ENCODE results near the gene HEY2. TPM values are rescaled to one million over a fixed set of nuclear protein-coding genes. Genes with fewer than 3 reads are reported as not detected.
A peak's percentile ranks its signal among the peaks of the same experiment; 100 is the strongest.

HEY2 gene
- total and polyA plus RNA-seq, 5 experiments from 2014 or later, result 0.18 to 0.60 (median 0.32) TPM

- H3K4me1 Mint-ChIP-seq, result no peaks in the 10 kb centered on the region
- POLR2A ChIA-PET, result no interaction called here
- no peak overlapping the region for H3K4me3 Mint-ChIP-seq
- no peaks in the 10 kb centered on the region for H3K9me3 Mint-ChIP-seq
- H3K27me3 Mint-ChIP-seq, result peaks cover 11 to 29% (median 19%) of the 10 kb centered on the region in 5 donors
- no peaks in the 10 kb centered on the region for H3K36me3 Mint-ChIP-seq
- H3K27ac Mint-ChIP-seq, result no peak overlapping the region
- ATAC-seq, result no peak
- no peak for DNase-seq
These were observed 20.7 kb upstream of the HEY2 start for GRCh38 chr6:125728739-125729138.

- POLR2A ChIA-PET, result no interaction called here
- Mint-ChIP-seq H3K4me3 (no peak overlapping the region), H3K36me3 (no peaks in the 10 kb centered on the region), H3K4me1 (no peaks in the 10 kb centered on the region), H3K9me3 (no peaks in the 10 kb centered on the region), H3K27me3 (peaks cover 10 to 28% (median 17%) of the 10 kb centered on the region in 5 donors), H3K27ac (no peak overlapping the region)
- ATAC-seq (no peak), DNase-seq (no peak)
These were observed 19.4 kb upstream of the HEY2 start for GRCh38 chr6:125729983-125730382.

GRCh38 chr6:125732398-125732797 is 17.0 kb upstream of the HEY2 start:
- POLR2A ChIA-PET, result no interaction called here
- Mint-ChIP-seq H3K9me3 (no peaks in the 10 kb centered on the region), H3K27ac (no peak overlapping the region), H3K4me1 (no peaks in the 10 kb centered on the region), H3K4me3 (no peak overlapping the region), H3K27me3 (peaks cover 15 to 35% (median 24%) of the 10 kb centered on the region in 5 donors), H3K36me3 (no peaks in the 10 kb centered on the region)
- DNase-seq, result no peak
- peak in 1 of 2 donors; percentile 25 for ATAC-seq

GRCh38 chr6:125733516-125734300 is 15.7 kb upstream of the HEY2 start:
- peaks cover 17 to 43% (median 29%) of the 10 kb centered on the region in 5 donors for H3K27me3 Mint-ChIP-seq
- no peak overlapping the region for H3K27ac Mint-ChIP-seq
- no peak overlapping the region for H3K4me3 Mint-ChIP-seq
- POLR2A ChIA-PET, result no interaction called here
- no peak for DNase-seq
- H3K9me3 Mint-ChIP-seq, result no peaks in the 10 kb centered on the region
- no peaks in the 10 kb centered on the region for H3K4me1 Mint-ChIP-seq
- no peaks in the 10 kb centered on the region for H3K36me3 Mint-ChIP-seq
- ATAC-seq, result no peak

- no peak for DNase-seq
- no peaks in the 10 kb centered on the region for H3K4me1 Mint-ChIP-seq
- ATAC-seq, result no peak
- no peaks in the 10 kb centered on the region for H3K9me3 Mint-ChIP-seq
- peaks cover 9 to 39% (median 22%) of the 10 kb centered on the region in 5 donors for H3K27me3 Mint-ChIP-seq
- POLR2A ChIA-PET, result no interaction called here
- H3K36me3 Mint-ChIP-seq, result no peaks in the 10 kb centered on the region
- H3K27ac Mint-ChIP-seq, result no peak overlapping the region
- H3K4me3 Mint-ChIP-seq, result no peak overlapping the region
These were observed 11.2 kb upstream of the HEY2 start for GRCh38 chr6:125738276-125738675.

- POLR2A ChIA-PET, result no interaction called here
- H3K4me3 Mint-ChIP-seq, result no peak overlapping the region
- DNase-seq (no peak), ATAC-seq (no peak)
- no peaks in the 10 kb centered on the region for H3K4me1 Mint-ChIP-seq
- no peak overlapping the region for H3K27ac Mint-ChIP-seq
- H3K36me3 Mint-ChIP-seq, result no peaks in the 10 kb centered on the region
- peaks cover 7 to 32% (median 19%) of the 10 kb centered on the region in 5 donors for H3K27me3 Mint-ChIP-seq
- H3K9me3 Mint-ChIP-seq, result no peaks in the 10 kb centered on the region
These were observed 10.1 kb upstream of the HEY2 start for GRCh38 chr6:125739364-125739763.

- H3K4me1 Mint-ChIP-seq, result peaks cover 3 to 4% (median 4%) of the 10 kb centered on the region in 4 donors
- no peaks in the 10 kb centered on the region for H3K36me3 Mint-ChIP-seq
- ATAC-seq, result no peak
- no peak overlapping the region for H3K27ac Mint-ChIP-seq
- no peak overlapping the region for H3K4me3 Mint-ChIP-seq
- no peaks in the 10 kb centered on the region for H3K9me3 Mint-ChIP-seq
- H3K27me3 Mint-ChIP-seq, result peaks cover 8 to 36% (median 22%) of the 10 kb centered on the region in 5 donors
- no peak for DNase-seq
- POLR2A ChIA-PET, result no interaction called here
These were observed 8.1 kb upstream of the HEY2 start for GRCh38 chr6:125741336-125741735.

- no peak for ATAC-seq
- no peak overlapping the region for H3K27ac Mint-ChIP-seq
- POLR2A ChIA-PET, result no interaction called here
- DNase-seq, result no peak
- H3K36me3 Mint-ChIP-seq, result no peaks in the 10 kb centered on the region
- peaks cover 9 to 11% (median 10%) of the 10 kb centered on the region in 4 donors for H3K4me1 Mint-ChIP-seq
- H3K4me3 Mint-ChIP-seq, result no peak overlapping the region
- peaks cover 13 to 34% (median 24%) of the 10 kb centered on the region in 5 donors for H3K27me3 Mint-ChIP-seq
- no peaks in the 10 kb centered on the region for H3K9me3 Mint-ChIP-seq
These were observed 7.4 kb upstream of the HEY2 start for GRCh38 chr6:125742024-125742423.

GRCh38 chr6:125742464-125743120 is 6.8 kb upstream of the HEY2 start:
- Mint-ChIP-seq H3K36me3 (no peaks in the 10 kb centered on the region), H3K27me3 (peaks cover 10 to 30% (median 21%) of the 10 kb centered on the region in 5 donors), H3K9me3 (no peaks in the 10 kb centered on the region), H3K4me3 (no peak overlapping the region), H3K27ac (no peak overlapping the region), H3K4me1 (peaks cover 10 to 13% (median 11%) of the 10 kb centered on the region in 4 donors)
- POLR2A ChIA-PET, result no interaction called here
- ATAC-seq, result no peak
- no peak for DNase-seq

GRCh38 chr6:125743604-125744003 is 5.8 kb upstream of the HEY2 start:
- Mint-ChIP-seq H3K4me3 (no peak overlapping the region), H3K27me3 (peaks cover 10 to 30% (median 15%) of the 10 kb centered on the region in 5 donors), H3K27ac (no peak overlapping the region), H3K9me3 (no peaks in the 10 kb centered on the region), H3K36me3 (no peaks in the 10 kb centered on the region), H3K4me1 (peaks cover 11 to 21% (median 18%) of the 10 kb centered on the region in 4 donors)
- POLR2A ChIA-PET, result no interaction called here
- no peak for ATAC-seq
- DNase-seq, result no peak

GRCh38 chr6:125745281-125746018 is 4.0 kb upstream of the HEY2 start:
- ATAC-seq (no peak), DNase-seq (no peak)
- H3K36me3 Mint-ChIP-seq, result no peaks in the 10 kb centered on the region
- H3K4me1 Mint-ChIP-seq, result peaks cover 14 to 33% (median 30%) of the 10 kb centered on the region in 4 donors
- H3K9me3 Mint-ChIP-seq, result no peaks in the 10 kb centered on the region
- POLR2A ChIA-PET, result interaction anchor here (1.0 to 1.6 kb wide), 2 partner anchors 45 to 444 kb away, joined by 3 to 8 read pairs; partner anchors contain the start of gene NCOA7
- no peak overlapping the region for H3K27ac Mint-ChIP-seq
- H3K27me3 Mint-ChIP-seq, result peaks cover 16 to 34% (median 25%) of the 10 kb centered on the region in 5 donors
- peak overlapping the region in 1 of 10 donors; percentile 3 for H3K4me3 Mint-ChIP-seq

GRCh38 chr6:125746019-125746414 is 3.4 kb upstream of the HEY2 start:
- H3K36me3 Mint-ChIP-seq, result no peaks in the 10 kb centered on the region
- H3K27me3 Mint-ChIP-seq, result peaks cover 19 to 37% (median 30%) of the 10 kb centered on the region in 5 donors
- peak overlapping the region in 8 of 10 donors; percentile 84 to 97 (median 94) for H3K27ac Mint-ChIP-seq
- POLR2A ChIA-PET, result interaction anchor here (1.0 to 1.6 kb wide), 2 partner anchors 44 to 445 kb away, joined by 3 to 8 read pairs; partner anchors contain the start of gene NCOA7
- H3K9me3 Mint-ChIP-seq, result no peaks in the 10 kb centered on the region
- H3K4me3 Mint-ChIP-seq, result peak overlapping the region; percentile 86 to 98 (median 89)
- H3K4me1 Mint-ChIP-seq, result peaks cover 17 to 37% (median 34%) of the 10 kb centered on the region in 4 donors
- no peak for ATAC-seq
- no peak for DNase-seq
